IPS-20b (cell line): ENCODE data around the gene NTSR1.

Experiments
- H3K27ac ChIP-seq: one replicate; pipeline ENCODE4 v1.5.1; 2013; ENCODE audit warnings: low read length
- H3K27me3 ChIP-seq: 2 replicates; pipeline ENCODE4 v1.6.1; 2013; ENCODE audit warnings: mild to moderate bottlenecking, low read length, inconsistent platforms; ENCODE audit not compliant: insufficient read depth
- H3K36me3 ChIP-seq: 2 replicates; pipeline ENCODE4 v1.6.1; 2013; ENCODE audit warnings: low read depth, mild to moderate bottlenecking, inconsistent platforms, low read length, moderate library complexity; ENCODE audit not compliant: insufficient read depth
- H3K4me1 ChIP-seq: 2 replicates; pipeline ENCODE4 v1.6.1; 2013; ENCODE audit warnings: mild to moderate bottlenecking, control low read depth, inconsistent platforms, low read length, moderate library complexity; ENCODE audit not compliant: insufficient read depth
- H3K4me3 ChIP-seq: 2 replicates; pipeline ENCODE4 v1.5.1; 2013; ENCODE audit warnings: mild to moderate bottlenecking, low read length, inconsistent platforms
- H3K9ac ChIP-seq: 2 replicates; pipeline ENCODE4 v1.6.1; 2013; ENCODE audit warnings: low read depth, mild to moderate bottlenecking, inconsistent platforms, low read length, moderate library complexity
- H3K9me3 ChIP-seq: 2 replicates; pipeline ENCODE4 v1.6.1; 2013; ENCODE audit warnings: mild to moderate bottlenecking, low read depth, low read length, inconsistent platforms; ENCODE audit not compliant: insufficient read depth

Gene NTSR1

DNA sequence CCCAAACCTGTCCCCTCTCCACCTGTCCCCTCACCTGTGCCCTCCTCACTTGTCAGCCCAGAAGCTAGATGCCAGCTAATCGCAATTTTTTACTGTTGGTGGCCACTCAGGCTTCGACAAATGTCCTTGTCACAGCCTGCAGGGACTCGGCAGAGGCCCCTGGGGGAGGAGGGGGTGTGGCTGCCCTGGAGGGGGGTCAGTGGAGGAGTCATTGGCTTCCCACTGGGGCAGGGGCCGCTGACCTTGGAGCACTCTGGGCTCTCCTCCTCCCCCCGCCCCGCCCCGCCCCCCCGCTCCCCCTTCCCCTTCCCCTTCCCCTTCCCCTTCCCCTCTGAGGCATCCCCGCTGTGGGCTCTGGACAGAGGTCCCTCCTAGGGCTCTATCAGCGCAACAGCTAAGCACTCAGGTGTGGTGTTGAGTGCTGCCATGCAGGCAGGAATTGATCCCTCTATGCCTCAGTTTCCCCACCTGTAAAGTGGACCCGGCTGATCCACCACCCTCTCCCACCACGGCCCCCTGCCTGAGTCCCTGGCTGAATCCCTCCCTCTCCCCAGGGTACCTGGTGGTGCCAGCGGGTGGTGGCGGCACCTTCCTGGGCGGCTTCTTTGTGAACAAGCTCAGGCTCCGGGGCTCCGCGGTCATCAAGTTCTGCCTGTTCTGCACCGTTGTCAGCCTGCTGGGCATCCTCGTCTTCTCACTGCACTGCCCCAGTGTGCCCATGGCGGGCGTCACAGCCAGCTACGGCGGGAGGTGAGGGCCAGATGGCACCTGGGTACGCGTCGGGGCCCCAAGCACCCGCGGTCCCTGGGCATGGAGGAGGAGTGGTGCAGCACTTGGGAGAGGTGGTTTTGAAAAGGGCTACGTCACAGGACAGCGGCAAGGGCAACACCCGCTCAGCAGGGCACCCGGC lies 42.6 kb upstream of the NTSR1 start:
- Histone ChIP-seq H3K4me3 (no peak overlapping the region), H3K4me1 (no peaks in the 10 kb centered on the region), H3K27ac (no peak overlapping the region), H3K9me3 (no peaks in the 10 kb centered on the region), H3K9ac (no peak overlapping the region), H3K27me3 (peaks cover 3% of the 10 kb centered on the region; the same call in 1 of the 2 replicates), H3K36me3 (no peaks in the 10 kb centered on the region)

DNA sequence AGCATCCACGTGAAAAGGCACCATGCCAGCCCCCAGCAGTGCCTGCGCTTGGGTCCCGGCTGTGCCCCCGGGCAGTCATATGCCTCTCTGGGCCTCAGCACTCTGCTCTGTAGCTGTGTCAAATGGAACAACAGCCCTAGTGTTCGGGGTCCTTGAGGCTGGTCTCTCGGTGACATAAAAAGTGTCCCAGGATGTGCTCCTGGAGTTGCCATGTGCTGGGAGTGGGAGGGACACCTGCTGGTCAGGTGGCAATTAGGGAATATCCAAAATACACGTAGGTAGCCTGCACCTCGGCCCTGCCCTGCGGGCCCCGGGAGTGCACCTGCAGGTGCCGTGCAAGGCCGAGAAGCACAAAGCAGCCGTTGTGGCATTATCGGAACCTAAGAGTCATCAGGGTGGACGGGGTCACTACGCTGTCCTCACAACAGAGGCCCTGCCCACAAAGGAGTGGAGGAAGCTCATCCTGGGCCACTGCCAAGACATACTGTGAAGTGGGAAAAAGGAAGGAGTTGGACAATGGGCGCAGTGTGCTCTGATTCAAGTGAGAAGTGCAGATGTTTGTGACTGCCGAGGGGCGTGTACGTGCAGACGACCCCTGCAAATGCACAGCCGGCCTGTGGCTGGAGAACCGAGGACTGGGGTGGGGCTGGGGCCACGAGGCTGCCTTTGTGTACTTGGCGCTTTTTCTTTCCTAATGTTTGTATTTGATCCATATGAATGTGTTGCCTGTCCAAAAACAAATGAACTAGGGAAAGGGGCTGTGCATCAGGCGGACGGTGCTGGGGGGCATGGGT lies 41.7 kb upstream of the NTSR1 start:
- no peak overlapping the region for H3K27ac ChIP-seq
- H3K36me3 ChIP-seq, result no peaks in the 10 kb centered on the region

GRCh38 chr20:62667530-62668440 lies 40.9 kb upstream of the NTSR1 start:
- H3K9me3 ChIP-seq, result no peaks in the 10 kb centered on the region
- H3K9ac ChIP-seq, result no peak overlapping the region
- no peak overlapping the region for H3K4me3 ChIP-seq
- peaks cover 3% of the 10 kb centered on the region; the same call in 1 of the 2 replicates for H3K27me3 ChIP-seq
- H3K27ac ChIP-seq, result no peak overlapping the region
- no peaks in the 10 kb centered on the region for H3K36me3 ChIP-seq
- no peaks in the 10 kb centered on the region for H3K4me1 ChIP-seq

More for the DNA sequence above, 41.7 kb upstream of the NTSR1 start:
- Histone ChIP-seq H3K4me1 (no peaks in the 10 kb centered on the region), H3K9me3 (no peaks in the 10 kb centered on the region), H3K27me3 (peaks cover 3% of the 10 kb centered on the region; the same call in 1 of the 2 replicates), H3K4me3 (no peak overlapping the region), H3K9ac (no peak overlapping the region)

DNA sequence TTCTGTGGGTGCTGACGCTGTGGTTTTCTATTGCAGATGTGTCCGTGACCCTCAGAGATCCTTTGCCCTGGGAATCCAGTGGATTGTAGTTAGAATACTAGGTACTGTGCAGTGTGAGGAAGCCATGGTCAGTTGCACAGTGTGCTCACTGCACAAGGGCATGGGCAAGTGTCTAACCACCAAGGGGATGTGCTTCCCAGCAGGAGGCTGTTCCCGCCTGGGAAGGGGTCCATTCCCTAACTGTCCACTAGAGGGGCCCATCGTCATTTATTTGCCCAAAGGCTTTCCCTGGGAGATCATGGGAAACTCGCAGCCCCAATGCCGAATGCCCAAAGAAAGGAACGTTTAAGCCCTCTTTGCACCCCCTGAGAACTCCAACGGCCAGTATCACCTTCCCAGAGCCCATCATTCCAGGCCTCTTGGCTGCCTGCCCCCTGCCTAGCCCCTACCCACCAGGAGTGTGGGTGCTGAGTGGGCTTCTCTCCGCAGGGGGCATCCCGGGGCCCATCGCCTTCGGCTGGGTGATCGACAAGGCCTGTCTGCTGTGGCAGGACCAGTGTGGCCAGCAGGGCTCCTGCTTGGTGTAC lies 40.1 kb upstream of the NTSR1 start:
- Histone ChIP-seq H3K4me1 (no peaks in the 10 kb centered on the region), H3K9ac (no peak overlapping the region), H3K27ac (no peak overlapping the region), H3K9me3 (no peaks in the 10 kb centered on the region), H3K36me3 (no peaks in the 10 kb centered on the region), H3K4me3 (no peak overlapping the region), H3K27me3 (peaks cover 2% of the 10 kb centered on the region; the same call in 1 of the 2 replicates)

DNA sequence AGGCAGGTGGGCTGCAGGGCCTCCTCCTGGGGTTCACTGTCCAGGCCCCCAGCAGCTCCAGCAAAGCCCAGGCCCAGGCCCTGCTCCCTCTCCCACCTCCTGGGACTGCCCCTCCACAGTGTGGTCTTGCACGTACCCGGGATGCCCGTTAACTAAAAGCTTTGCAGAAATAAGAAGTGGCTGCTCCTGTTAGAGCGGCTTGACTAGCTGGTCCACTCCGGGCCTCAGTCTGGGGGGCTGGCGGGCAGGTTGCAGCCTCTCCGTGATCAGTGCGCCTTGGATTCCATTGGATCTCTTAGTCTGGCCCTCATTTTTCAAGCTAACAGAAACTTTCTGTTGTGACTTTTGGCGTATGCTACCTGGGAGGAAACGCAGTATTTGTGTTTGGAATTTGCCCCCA lies 39.4 kb upstream of the NTSR1 start:
- Histone ChIP-seq H3K9me3 (no peaks in the 10 kb centered on the region), H3K36me3 (no peaks in the 10 kb centered on the region), H3K4me3 (no peak overlapping the region), H3K4me1 (no peaks in the 10 kb centered on the region), H3K9ac (no peak overlapping the region), H3K27me3 (no peaks in the 10 kb centered on the region), H3K27ac (no peak overlapping the region)

DNA sequence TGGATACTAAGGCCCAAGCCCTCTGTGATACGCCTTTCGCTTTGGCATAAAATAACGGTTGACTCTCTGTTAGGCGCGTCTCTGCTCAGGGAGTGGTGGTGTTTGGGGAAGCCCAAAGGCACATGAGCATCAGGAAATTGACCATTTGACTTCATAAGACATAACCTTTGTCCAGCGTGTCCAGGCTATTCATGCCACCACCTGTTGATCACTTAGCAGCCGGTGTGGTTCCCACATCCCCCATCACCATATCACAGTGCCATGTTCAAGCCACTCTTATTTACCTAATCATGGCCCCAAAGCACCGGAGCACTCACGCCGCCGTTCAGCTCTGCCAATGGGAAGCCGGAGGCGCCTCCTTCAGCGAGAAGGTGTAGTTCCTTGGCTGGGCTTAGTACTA lies 38.5 kb upstream of the NTSR1 start:
- H3K9ac ChIP-seq, result no peak overlapping the region
- no peaks in the 10 kb centered on the region for H3K36me3 ChIP-seq
- H3K4me1 ChIP-seq, result no peaks in the 10 kb centered on the region

DNA sequence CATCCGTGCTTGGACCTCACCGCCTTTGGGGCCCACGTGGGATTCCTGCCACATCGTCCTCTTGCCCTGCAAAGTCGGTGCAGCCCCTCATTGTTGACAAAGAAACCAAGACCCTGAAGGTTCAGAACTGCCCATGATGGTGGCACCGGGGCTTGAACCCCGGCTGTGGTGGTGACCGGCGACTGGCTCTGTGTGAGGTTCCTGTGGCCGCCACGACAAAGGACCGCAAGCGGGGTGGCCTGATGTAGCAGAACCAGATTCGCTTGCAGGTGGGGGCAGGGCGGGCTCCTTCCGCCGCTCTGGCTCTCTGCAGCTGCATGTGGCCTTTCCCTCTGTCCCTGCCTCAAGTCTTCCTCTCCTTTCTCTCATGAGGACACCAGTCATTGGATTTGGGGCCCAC lies 37.6 kb upstream of the NTSR1 start:
- Histone ChIP-seq H3K9ac (no peak overlapping the region), H3K27ac (no peak overlapping the region), H3K36me3 (no peaks in the 10 kb centered on the region)

More for the DNA sequence above, 38.5 kb upstream of the NTSR1 start:
- H3K27me3 ChIP-seq, result no peaks in the 10 kb centered on the region
- no peak overlapping the region for H3K27ac ChIP-seq
- no peaks in the 10 kb centered on the region for H3K9me3 ChIP-seq
- H3K4me3 ChIP-seq, result no peak overlapping the region

GRCh38 chr20:62671765-62672164 lies 36.9 kb upstream of the NTSR1 start:
- no peak overlapping the region for H3K27ac ChIP-seq
- H3K9ac ChIP-seq, result no peak overlapping the region
- no peaks in the 10 kb centered on the region for H3K36me3 ChIP-seq
- no peaks in the 10 kb centered on the region for H3K4me1 ChIP-seq
- H3K9me3 ChIP-seq, result no peaks in the 10 kb centered on the region
- H3K27me3 ChIP-seq, result no peaks in the 10 kb centered on the region
- H3K4me3 ChIP-seq, result no peak overlapping the region

More for the DNA sequence above, 37.6 kb upstream of the NTSR1 start:
- Histone ChIP-seq H3K4me1 (no peaks in the 10 kb centered on the region), H3K27me3 (no peaks in the 10 kb centered on the region), H3K4me3 (no peak overlapping the region), H3K9me3 (no peaks in the 10 kb centered on the region)

- H3K27ac ChIP-seq, result no peak overlapping the region
- H3K27me3 ChIP-seq, result no peaks in the 10 kb centered on the region
Observed at GRCh38 chr20:62674370-62674769, 34.3 kb upstream of the NTSR1 start.

GRCh38 chr20:62675156-62675876 lies 33.3 kb upstream of the NTSR1 start:
- Histone ChIP-seq H3K27me3 (no peaks in the 10 kb centered on the region), H3K9me3 (peaks cover 6% of the 10 kb centered on the region), H3K4me3 (no peak overlapping the region), H3K27ac (no peak overlapping the region), H3K9ac (no peak overlapping the region), H3K36me3 (no peaks in the 10 kb centered on the region), H3K4me1 (no peaks in the 10 kb centered on the region)

More at GRCh38 chr20:62674370-62674769, 34.3 kb upstream of the NTSR1 start:
- Histone ChIP-seq H3K36me3 (no peaks in the 10 kb centered on the region), H3K4me3 (no peak overlapping the region), H3K9me3 (no peaks in the 10 kb centered on the region), H3K4me1 (no peaks in the 10 kb centered on the region), H3K9ac (no peak overlapping the region)
